GM18526 (cell line): ENCODE data around the gene NAA11.

Experiments
- POLR2A ChIP-seq: IDR thresholded peaks from 3 replicates; pipeline ENCODE4 v1.6.1; 2011; ENCODE audit not compliant: insufficient read length; ENCODE audit errors: extremely low read depth

NAA11 gene

DNA sequence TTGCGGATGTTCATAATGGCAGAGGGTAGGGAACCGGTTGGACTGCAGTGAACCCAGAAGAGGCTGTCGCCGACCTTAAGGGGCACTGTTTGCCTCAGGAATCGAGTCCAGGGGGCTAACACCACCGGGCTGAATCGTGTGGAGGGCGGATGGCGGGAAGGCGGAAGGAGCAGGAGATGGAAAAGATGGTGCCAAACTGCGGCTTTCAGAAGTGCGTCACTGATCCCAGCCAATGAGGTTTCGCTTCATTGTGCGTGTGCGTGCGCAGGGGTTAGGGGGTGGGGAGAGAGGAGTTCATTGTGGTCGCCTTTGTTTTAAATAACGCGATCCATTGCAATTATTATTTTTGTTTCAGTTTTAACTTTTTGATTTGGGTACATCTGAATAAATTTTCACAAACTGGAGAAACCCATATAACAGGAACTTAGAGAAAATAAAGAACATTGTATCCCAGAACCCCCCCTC, at the start of gene NAA11:
NAA11 (minus strand) TSS at position 198 of the 465 bp plus-strand sequence; CDS start at position 14, 184 bp downstream.
- no peak for TF ChIP-seq POLR2A

DNA sequence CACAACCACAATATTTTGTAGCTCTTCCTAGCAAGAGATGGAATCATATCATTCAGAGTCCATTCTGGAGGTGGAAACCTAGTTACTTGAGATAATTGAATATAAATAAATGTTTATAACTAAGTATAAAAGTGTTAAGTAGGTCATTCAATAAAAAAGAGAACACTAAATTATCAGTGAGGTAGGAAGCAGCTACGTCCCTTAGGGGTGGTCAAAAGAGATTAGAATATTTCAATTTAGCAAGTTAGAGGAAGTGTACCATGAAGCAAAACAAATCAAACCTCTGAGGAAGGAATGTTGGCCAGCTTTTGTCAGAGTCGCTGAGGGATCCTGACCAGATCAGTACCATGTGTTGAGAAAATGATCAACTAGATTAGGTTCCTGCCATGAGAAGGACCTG, 44.2 kb upstream of the NAA11 start:
- TF ChIP-seq POLR2A, result no peak

DNA sequence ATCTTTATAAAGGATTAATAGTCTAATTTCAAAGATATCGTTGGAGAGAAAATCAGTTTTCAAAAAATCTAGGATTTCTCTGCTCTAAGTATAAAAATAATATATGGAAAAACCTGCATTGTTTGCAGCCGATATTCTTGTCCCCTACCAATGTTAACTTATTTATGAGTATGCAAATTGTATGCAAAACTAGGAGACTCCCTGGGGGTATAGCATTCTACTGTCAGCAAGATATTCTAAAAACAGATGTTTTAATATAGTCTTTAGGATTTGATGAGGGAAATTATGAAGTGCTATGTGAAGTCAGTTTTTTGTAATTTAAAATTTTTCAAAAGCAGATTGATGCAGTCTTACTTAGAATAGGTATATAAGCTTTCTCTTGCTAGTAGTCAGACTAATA, 41.2 kb upstream of the NAA11 start:
- no peak for TF ChIP-seq POLR2A

DNA sequence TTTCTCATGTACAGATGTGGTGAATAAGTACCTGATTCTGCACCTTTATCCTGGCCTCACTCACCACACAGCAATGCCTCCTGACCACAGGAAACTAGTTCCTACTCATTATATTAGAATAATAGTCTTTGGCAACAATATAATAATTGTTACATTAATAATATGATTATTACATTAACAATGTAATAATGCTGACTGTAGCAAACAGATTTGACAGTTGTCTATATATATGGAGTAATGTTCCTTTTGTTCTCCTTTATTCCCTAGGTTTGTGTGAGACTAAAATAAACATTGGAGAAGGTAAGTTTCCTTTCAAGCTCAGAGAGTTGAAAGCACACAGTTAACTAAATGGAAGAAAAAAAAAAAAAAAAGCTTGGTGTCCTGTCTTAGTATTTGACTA, 40.6 kb upstream of the NAA11 start:
- no peak for TF ChIP-seq POLR2A

DNA sequence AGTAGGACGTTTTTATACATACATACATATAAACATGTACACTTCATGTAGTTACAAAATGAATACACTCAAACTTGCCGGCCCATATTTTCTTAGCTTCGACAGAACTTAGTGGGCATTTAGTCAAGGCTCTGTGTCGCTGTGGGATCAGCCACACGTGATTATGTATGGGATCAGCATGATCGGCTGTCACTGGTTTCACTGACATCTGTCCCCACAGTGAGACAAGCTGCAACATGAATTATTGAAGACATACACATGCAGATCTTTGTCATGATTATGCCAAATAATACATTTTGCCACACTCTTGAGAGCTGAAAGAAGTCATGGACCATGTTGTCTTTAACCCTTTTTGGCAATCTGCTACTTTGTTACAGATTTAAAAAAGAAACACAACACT, 38.2 kb upstream of the NAA11 start:
- no peak for TF ChIP-seq POLR2A

DNA sequence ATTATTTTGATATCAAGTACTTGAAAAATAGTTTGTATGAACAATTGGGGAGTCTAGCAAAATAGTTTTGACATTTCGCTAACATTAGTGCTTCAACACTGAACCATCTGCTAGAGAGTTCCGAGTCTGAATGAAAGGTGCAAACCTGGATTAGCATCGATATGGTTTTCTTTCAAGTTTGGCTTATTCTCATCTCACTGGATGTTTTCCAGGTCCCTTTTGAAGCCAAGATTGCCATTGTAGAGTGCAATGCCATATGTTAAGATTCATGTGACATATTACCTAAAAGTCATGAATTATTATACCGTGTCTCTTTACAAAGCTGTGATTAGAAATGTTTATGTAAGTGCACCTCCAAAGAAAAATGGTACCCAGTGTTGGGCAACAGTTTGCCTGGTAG, 36.8 kb upstream of the NAA11 start:
- no peak for TF ChIP-seq POLR2A

DNA sequence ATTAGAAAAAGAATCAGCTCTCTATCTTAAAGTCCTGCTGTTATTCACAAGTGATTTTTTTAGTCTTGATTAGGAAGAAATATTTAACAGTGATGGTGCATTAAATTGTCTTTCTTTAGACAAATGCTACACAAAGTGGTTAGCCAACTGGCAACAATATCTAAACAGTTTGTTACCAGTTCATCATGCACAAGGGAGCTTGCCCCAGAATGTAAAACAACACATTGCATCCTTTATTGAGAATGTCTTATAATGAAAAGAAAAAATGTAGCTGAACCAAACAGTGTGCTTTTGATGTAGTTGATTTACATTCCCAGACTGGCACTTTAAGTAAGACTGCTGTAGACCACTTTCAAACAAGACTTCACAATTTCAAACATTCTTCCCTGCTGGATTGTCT, 34.1 kb upstream of the NAA11 start:
- TF ChIP-seq POLR2A, result no peak

DNA sequence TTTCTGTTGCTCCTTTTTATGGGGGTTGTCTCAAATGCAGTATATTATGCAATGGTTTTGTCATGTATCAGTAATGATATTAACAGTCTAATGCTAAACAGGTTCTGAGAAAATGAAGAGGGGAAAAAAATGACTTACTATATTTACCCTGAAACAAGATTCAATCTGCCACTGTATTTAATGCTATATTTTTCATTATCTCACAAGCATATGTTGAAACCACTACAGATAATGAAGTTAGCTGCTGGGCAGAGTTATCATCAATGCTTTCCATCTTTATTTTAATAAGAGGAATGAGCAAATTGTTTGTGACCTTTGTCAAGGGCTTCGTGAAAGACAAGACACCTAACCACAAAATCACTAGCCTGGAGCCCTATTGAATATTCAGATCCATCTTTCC, 32.6 kb upstream of the NAA11 start:
- TF ChIP-seq POLR2A, result no peak

DNA sequence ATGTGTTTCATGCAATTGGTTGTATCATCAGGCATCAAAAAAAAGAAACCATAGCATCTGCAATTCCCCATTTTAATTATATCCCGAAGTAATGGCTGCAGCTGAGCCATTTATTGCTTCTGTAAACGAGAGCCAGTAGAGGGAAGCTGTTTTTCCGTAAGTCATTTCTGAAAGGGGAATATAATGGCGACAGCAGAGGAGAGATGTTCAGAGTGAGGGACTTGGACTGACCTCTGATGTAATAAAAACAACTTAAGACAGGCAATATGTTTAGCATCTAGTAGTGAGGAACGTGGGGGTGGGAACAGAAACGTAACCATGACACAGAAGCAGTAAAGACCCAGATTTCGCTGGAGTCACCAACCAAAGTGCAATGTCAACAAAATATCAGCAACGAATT, 31.5 kb upstream of the NAA11 start:
- no peak for TF ChIP-seq POLR2A

DNA sequence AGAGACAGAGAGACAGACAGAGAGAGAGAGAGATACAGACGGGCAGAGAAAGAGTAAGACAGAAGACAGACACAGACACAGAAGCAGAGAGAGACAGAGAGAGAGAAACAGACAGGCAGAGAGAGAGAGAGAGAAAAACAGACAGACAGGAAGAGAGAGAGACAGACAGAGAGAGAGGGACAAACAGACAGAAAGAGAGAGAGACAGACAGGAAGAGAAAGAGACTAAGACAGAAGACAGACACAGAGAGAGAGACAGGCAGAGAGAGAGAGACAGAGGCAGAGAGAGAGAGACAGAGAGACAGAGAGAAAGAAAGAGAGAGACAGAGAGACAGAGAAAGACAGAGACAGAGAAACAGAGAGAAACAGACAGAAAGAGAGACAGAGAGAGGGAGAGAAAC, 27.2 kb upstream of the NAA11 start:
- TF ChIP-seq POLR2A, result no peak

DNA sequence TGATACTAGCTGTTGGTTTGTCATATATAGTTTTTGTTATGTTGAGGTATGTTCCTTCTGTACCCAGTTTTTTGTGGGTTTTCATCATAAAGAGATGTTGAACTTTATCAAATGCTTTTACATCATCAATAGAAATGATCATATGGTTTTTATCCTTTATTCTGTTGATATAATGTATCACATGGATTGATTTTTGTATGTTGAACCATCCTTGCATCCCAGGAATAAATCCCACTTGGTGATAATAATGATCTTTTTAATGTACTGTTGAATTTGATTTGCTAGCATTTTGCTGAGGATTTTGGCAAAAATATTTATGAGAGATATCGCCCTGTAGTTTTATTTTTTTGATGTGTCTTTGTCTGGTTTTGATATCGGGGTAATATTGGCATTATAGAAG, 22.5 kb upstream of the NAA11 start:
- no peak for TF ChIP-seq POLR2A

DNA sequence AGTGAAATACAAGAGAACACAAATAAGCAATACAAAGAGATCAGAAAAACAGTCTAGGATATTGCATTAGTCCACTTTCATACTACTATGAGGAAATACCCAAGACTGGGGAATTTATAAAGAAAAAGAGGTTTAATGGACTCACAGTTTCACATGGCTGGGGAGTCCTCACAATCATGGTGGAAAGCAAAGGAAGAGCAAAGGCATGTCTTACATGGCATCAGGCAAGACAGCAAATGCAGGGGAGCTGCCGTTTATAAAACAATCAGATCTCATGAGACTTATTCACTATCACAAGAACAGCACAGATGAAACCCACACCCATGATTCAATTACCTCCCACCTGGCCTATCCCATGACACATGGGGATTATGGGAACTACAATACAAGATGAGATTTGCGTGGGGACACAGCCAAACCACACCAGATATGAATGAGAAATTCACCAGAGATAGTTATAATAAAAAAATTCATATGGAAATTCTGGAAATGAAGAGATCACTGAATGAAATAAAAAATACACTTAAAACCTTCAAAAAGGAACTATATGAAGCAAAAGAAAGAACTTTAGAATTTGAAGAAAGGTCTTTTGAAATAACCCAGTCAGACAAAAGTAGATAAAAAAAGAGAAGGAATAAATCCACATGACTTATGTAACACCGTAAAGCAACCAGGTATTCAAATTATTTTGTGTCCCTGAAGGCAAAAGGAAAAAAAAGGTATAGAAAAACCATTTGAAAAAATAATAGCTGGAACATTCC, 16.2 kb upstream of the NAA11 start:
- TF ChIP-seq POLR2A, result no peak

DNA sequence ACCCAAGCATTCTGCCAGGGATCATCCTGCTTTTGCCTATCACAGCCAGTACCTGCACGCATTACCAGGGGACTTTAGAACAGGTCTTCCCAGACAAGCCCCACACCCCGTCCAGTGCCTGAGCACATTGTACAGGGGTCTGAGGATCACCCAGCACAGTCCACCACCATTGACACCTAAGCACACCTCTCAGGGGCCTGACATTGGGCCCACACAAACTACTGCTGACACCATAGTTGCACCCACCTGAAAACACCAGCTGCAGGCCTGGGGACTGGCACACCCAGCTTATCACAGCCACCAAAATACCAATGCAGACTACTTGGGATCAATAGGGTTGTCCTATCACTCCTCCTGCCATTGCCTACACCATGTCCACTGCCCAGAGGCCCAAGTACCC, 14.7 kb upstream of the NAA11 start:
- no peak for TF ChIP-seq POLR2A

DNA sequence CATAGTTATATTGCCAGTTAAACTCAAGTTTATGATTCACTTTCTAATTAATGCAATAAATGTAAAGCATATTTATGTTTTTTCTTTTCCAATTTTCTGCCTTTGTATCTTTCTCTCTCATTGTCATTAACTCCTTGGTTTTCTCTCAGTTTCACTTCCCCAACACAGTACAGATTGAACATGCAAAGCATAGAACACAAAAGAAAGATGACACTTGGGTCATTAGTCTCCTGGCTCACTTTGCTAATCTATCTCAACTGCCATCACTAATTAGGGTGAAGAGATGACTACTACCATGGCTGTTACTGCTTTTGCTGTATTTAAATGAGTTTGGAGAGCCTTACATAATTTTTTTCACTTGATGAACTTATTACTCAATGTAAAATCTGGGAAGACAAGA, 12.3 kb upstream of the NAA11 start:
- no peak for TF ChIP-seq POLR2A

DNA sequence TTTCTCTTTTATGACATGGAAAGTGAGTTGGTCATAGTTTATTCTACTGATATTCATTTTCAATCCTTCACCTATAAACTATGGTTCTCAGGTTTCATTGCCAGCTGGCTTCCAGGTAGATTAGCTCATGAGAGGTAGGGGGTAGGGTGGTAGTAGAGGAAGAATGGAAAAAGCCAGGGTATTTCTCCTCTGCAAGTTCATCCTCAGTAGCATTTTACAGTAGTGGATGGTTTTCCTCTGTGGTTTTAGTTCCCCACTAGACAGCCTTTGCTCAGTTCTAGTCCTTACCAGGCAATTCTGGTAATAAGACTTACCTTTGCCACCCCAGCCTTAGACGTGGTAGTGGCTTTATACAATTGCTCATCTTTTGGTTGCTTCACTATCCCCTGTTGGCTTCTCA, 8.9 kb upstream of the NAA11 start:
- no peak for TF ChIP-seq POLR2A

DNA sequence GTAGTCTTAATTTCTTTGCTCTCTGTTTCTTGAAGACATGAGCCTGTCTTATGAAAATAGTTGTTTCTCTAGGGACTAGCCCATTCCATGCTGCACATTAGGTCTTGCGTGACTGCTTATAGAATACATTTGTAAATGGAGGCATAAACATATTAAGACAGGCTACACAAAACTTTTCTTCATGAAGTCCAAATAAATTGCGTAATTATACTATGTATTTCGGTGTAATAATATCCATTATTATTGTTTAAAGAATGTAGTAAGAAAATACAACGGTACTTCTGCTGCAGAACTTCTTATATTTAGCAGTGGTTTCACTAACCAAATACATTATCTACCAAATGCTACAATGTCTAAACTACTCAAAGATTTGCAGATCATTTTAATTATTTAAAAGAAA, 8.5 kb upstream of the NAA11 start:
- no peak for TF ChIP-seq POLR2A
